Endometrial microvascular endothelial cells (primary cell): ENCODE results near the gene SLC28A1. TPM values are rescaled to one million over a fixed set of nuclear protein-coding genes. Genes with fewer than 3 reads are reported as not detected.

Experiments
- in situ Hi-C: cut with HindIII; loops from 2 replicates; pipeline ENCODE4 v1.10.0; 2017; ENCODE audit warnings: low sequenced_read_pairs, low pct_unique_long_range_greater_than_20kb; ENCODE audit errors: inconsistent ontology term
- total RNA-seq: library from RNA; depleted of rRNA; stranded (reverse); fragments of >200 nt; gene quantifications from one replicate; pipeline ENCODE4 v1.2.3, GENCODE V29; 2015; ENCODE audit errors: inconsistent ontology term

Gene SLC28A1
- total RNA-seq, 1 donor from 2014 or later: not detected

DNA sequence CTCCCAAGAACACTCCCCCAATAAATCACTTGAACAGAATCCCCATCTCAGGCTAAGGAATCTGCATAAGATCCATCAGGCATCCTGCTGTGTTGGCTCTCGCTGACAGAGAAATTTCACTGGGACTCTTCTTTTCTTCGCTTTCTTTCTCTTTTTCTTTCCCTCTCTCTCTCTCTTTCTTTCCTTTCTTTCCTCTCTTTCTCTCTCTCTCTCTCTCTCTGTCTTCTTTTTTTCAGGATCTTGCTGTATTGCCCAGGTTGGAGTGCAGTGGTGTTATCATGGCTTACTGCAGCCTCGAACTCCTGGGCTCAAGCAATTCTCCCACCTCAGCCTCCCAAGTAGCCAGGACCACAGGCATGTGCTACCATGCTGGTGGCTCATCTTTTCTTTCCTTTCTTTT is 4.5 kb upstream of the SLC28A1 start:
- in situ Hi-C loops: no loop called here

DNA sequence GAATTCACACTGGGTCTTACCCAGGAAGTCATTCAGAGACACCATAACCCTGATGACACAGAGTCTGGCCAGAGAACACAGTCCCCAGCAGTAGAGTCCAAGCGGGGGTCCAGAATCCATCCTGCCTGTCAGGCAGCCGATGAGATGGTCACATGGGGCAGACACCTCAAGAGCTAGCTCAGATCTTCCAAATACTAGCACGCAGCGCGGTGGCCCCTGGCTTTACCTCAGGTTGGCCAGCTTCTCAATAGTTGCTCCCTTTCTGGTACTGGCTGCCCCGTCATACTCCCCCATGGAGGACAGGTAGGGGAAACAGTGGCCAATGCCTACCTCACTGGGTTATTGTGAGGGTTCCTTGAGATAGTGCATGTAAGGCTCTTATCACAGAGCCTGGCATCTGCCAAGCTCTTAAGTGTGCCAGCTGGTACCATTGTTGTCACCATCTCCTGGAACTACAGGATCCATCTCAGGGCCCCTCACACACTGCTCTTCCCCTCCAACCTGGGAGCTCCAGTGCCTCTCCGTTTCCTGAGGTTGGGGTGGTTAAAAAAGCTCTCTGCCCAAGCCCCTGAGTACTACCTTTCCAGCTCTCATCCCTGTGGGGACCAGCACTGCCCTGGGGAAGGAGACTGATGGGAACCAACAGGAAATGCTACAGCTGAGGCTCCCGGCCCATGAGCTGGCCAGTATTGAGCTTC is 3.5 kb upstream of the SLC28A1 start:
- in situ Hi-C loops: no loop called here

DNA sequence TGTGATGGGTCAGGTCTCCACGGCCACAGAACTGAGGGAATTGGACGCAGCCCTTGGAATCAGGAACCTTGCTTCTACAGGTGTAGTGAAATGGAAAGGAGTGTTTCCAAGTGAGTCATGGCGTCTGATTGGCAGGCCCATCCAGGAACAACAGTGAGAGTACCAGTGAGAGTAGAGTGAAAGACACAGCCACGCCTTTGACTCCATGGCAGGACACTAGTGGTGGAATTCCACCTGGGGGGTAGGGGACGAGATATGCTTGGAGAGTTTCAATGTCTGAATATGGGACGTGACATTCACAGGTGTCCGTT is 3.0 kb upstream of the SLC28A1 start:
- in situ Hi-C loops: no loop called here

DNA sequence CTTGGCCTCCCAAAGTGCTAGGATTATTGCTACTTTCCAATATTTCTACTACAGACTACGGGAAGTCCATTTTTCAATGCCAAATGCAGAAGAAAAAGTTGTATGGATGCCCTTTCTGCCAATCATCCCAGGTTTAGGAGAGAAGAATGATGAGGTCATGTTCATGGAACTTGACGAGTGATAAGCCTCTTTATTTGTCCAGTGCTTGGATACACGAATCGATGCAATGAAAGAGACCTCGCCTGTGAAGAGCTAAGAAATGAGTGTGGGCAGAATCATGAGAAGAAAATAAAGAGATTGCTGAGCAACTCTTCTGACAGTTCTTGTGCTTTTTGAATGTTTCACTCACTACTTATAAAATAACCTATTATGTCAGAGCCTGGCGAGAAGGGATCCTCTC is 996 bp upstream of the SLC28A1 start:
- in situ Hi-C loops: no loop called here

DNA sequence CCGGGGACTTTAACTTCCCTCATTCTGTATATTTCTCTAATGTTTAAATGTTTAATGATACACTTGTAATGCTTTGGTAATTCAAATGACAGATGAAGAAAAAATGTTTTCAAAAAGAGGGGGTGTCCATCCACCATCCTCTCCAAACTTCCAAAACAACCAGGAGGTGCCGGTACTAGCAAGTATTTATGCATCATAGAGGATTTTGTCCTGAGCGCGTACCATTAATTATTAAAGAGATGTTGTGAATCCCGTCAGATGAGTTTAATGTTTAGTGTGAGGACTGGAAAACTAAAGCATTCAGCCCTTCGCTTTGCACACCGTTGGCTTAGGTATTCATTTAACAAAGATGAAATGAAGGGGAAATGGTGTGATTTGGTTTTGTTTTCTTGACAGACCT is 1.3 kb downstream of the SLC28A1 start:
- in situ Hi-C loops: no loop called here

DNA sequence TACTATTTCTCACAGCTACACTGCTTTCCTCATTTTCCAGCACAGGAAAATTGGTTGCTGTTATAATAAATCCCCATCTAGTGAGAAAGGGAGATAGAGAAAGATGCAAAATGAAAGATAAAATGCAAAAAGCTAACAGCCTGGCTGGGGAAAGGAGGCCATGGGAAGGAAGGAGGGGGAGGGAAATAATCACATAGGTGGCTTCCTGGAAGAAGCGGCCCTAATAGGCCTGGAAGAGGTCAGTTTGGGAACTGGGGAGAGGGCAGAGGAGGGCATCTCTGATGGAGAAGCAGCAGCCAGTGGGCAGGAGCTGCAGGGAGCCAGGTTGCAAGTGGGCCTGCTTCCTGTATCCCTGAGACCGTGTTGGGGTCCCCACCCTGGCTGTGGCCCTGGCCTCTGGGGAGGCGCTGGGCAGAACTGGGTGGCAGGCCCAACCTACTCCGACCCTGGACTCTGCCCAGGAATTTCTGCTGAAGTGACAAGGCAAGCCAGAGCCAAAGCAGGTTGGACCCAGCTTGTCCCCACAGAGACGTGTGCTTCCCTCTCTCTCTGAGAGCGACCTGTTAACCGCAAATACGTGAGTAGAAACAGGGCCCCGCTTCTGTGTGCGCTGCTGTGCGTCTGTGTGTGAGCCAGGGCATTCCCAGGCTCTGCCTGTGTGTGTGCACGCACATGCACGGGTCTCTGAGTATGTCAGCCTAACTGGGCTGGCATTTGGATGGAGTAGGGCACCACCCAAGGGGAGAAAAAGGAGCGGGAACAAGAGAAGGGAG is 1.9 kb downstream of the SLC28A1 start:
- in situ Hi-C loops: no loop called here

DNA sequence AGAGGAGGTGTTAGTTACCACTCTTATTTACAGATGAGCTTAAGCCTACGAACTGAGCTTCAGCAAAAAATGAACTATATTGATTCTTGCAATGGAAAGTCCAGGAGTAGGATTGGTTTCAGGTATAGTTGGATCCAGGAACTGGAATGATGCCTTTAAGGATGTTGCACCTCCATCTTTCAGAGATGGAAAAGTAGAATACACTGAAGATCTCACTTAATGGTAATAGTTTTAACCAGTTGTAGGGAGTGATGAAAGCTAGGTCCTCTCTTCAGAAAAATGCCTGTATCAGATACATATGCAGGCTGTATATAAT is 2.5 kb downstream of the SLC28A1 start:
- in situ Hi-C loops: no loop called here

DNA sequence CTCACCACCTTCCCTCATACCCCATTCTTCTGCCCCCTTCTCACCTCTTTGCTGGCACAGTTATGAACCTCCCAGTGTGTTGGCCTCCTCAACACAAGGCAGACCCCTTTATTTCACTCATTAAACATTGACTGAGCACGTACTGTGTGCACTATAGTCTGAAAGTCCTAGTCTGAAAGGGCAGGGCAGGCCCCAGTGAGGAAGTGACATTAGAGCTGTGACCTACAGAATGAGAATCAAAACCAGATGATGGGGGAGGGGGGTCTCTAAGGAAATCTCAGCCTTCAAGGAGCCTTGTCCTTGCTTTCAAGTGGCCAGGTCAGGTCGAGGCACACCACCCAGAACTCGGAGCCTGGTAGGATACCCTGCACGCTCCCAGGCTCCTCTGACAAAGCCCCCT is 3.5 kb downstream of the SLC28A1 start:
- in situ Hi-C loops: no loop called here

DNA sequence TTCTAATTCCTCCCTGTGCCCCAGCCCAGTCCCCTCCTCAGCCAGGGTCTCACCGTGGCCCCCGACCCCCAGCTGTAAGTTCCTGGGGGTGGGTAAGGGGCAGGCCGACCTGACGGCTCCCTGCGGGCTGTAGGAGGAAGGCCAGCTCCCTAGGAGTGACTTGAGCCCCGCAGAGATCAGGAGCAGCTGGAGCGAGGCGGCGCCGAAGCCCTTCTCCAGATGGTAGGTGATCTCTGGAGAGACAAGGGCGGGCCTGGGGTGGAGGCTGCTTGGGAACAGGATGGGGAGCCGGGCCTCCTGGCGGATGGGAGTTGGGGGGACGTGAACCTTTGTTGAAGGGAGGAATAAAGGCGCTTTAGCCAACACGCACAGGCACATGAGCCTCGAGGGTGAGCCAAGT is 4.2 kb downstream of the SLC28A1 start:
- in situ Hi-C loops: no loop called here

DNA sequence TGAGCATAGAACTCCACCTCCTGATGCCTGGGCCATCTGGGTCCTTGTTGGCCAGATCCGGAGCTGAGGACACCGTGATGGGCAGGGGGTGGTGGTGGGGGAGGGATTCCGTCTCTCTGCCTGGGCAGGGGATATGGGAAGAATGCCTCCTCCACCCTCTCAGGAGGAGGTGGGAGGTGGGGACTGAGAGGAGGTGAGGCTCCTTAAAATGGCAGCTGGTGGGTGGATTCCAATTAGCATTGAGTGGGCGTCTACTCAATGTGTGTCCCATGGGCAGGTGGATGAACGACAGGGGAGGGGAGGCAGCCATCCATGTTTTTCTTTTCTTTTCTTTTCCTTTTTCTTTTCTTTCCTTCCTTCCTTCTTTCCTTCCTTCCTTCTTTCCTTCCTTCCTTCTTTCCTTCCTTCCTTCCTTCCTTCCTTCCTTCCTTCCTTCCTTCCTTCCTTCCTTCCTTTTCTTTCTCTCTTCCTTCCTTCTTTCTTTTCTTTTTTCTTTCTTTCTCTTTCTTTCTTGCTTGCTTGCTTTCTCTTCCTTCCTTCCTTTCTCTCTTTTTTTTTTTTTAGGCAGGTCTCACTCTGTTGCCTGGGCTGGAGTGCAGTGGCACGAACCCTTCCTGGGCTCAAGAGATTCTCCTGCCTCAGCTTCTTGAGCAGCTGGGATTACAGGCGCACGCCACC is 5.0 kb downstream of the SLC28A1 start:
- in situ Hi-C loops: no loop called here

DNA sequence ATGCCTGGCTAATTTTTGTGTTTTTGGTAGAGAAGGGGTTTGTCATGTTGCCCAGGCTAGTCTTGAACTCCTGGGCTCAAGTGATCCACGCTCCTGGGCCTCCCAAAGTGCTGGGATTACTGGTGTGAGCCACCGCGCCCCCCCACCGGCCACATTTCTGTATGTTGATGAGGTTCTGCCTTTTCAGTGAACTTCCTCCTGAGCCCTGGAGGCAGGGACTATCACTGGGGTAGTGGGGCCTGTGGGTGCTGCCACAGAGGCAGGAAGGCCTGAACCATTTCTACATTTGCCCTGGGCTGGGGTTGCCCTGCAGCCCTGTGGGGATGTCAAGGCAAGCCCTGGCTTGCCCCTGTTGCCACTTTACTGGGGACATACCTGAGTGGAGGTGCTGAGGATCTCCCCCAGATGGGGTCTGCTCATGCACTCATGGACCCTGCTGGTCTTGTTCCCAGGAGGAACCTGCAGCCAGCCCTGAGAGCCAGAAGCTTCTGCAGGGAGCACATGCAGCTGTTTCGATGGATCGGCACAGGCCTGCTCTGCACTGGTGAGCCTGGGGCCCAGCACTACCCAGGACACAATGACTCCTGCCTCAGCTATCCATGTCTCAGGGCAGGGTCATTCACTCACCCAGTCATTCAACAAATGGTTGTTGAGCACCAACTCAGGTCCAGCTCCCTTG is 5.7 kb downstream of the SLC28A1 start:
- in situ Hi-C loops: no loop called here

DNA sequence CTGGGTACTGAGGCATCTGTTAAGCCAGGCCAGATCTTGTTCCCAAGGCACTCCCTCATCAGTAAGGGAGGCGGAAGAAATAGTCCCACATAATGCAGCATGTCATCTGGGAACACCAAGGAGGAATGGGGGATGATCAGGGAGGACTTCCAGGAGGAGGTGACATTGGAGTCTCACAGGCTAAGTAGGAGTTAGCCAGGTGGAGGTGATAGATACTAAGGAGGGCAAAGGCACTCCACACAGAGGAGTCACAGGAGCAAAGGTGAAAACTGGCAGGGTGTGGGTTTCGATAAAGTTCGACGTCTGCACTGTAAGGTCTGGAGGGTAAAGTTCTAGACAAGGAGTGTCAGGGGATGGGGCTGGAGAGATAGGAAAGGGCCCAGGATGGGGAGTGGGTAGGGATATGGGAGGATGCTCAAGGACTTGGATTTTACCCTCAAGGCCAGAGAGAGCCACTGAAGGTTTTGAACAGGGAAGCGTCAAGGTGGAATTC is 6.3 kb downstream of the SLC28A1 start:
- in situ Hi-C loops: no loop called here

DNA sequence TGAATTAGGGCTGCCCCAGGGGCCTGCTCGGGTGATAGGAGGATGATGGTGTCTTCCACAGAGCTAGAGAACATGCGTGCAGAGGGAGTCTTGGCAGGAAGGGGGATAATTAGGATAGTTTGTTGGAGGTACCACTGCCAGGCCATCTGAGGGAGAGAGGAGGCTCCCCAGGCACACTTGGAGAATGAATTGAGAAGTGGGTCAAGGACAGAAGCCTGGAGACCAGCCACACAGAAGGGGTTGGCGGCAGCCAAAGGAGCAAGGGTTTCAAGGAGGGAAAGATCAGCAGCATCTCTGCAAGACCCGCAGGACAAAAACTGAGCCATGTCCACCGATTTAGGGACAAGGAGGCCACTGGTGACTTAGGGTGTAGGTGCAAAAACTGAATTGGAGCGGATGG is 6.9 kb downstream of the SLC28A1 start:
- in situ Hi-C loops: no loop called here

DNA sequence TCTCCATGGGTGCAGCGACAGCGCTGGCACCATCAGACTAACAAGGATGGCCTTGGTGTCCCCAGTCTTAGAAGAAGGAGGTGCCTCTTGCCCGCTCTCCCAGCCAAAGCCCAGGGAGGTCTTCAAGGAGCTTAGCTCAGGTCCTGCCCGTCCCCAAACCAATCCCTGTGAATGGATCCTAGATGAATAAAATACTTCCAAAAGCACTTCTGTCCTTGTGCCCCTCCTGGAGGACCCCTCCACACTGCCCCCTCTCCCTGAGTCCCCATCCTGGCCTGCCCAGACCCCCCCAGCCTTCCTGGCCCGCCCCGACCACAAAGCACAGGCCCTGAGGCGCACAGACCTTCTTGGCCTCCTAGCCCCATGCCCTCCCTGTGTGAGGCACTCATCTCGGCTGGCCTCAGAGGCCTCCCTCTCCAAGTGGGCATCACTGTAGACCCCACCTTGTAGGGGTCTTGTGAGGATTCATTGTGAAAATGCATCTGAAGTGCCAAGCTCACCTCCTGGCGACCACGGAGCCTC is 8.4 kb downstream of the SLC28A1 start:
- in situ Hi-C loops: no loop called here

DNA sequence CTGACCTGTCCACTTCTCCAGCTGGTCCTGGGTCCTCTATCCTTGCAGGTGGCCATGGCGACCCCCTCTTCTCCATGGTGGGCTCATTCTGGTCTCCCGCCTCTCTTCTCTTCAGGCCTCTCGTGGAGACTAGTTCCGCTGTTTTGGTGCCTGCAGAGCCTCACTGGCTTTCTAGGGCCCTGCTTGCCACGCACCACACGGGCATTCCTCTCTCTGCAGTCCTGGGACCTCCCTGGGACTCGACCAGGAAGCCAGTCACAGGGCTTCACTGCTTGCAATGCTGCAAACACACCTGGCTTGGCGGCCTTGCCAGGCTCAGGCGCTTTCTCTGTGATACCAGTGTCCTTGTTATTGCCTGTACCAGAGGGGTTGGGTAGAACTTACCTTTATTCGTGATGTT is 9.1 kb downstream of the SLC28A1 start:
- in situ Hi-C loops: no loop called here

DNA sequence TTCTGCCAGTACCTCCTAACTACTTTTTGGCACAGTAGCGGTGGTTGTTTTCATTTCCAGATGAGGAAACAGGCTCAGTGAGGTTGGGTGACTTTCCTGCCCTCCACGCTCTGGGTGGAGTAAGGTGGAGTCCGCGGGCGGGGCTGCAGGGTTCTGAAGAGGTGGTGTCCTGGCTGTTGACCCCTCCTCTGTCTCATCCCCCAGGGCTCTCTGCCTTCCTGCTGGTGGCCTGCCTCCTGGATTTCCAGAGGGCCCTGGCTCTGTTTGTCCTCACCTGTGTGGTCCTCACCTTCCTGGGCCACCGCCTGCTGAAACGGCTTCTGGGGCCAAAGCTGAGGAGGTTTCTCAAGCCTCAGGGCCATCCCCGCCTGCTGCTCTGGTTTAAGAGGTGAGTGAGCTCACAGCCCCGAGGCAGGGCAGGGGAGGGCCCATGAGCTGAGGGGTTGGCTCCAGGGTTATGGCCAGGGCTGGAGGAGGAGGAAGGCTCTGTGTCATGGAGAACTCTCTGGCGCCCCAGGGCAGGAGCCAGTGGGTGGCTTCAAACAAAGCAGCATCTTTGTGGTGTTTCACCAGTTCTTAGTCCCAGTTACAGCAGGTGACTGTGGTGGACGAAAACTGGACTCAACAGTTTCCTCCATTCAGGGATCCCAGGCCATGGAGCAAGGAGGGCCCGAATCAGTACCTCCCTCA is 10.4 kb downstream of the SLC28A1 start:
- in situ Hi-C loops: no loop called here

DNA sequence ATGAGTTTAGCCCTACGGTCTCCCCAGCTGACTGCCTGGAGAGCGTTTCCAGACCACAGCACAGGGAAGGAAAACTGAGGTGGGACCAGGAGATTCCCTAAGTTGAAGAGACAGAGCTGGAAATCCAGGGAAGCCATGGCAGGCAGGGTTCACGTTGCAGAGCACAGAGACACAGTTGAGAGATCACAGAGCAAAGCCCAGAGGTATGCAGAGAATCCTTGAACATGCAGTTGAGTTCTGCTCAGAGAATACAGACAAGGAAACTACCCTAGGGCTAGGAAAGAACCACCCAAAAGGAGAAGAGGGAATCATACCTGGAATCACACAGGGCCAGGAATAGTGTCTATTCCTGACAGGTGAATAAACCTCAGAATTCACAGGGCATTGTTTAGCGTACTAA is 14.3 kb downstream of the SLC28A1 start:
- in situ Hi-C loops: no loop called here

DNA sequence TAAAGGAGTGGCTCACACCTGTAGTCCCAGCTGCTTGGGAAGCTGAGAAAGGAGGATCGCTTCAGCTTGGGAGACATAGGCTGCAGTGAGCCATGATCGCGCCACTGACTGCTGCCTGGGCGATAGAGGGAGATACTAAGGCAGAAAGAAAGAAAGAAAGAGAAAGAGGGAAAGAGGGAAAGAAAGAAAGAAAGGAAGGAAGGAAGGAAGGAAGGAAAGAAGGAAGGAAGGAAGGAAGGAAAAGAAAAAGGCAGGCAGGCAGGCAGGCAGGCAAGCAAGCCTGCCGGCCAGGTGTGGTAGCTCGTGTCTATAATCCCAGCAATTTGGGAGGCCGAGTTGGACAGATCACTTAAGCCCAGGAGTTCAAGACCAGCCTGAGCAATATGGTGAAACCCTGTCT is 15.3 kb downstream of the SLC28A1 start:
- in situ Hi-C loops: no loop called here

DNA sequence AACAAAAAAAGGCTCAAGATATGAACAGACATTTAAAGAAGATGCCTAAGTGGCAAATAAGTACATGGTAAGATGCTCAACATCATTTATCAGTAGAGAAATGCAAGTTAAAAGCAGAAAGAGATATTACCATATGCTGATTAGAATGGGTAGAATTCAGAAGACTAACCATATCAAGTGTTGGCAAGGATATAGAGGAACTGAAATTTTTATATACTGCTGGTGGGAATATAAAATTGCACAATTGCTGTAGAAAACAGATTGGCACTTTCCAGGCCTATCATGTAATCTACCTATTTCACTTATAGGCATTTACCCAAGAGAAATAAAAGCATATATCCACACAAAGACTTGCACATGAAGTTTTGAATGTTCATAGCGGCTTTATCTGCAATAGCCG is 17.1 kb downstream of the SLC28A1 start:
- in situ Hi-C loops: no loop called here
